D721Med (cell line): Measurements from ENCODE around the gene CPTP.
"Not testable (repeated sequence)": the region's sequence is repeated elsewhere in the genome, so short reads cannot be mapped to it uniquely, and the experiment has no call there.

Experiments used
- DNase-seq: peaks from one replicate; pipeline ENCODE4 v3.0.0; 2011; ENCODE audit warnings: low spot score; ENCODE audit not compliant: insufficient read length
- FAIRE-seq: peaks from 2 replicates; lab custom pipeline; 2011; peaks lifted over from hg19 to GRCh38; lab: Jason Lieb, UNC
- TF ChIP-seq, protein P1 (sequence below): IDR thresholded peaks from 2 replicates; pipeline ENCODE4 v1.5.1; 2012; ENCODE audit warnings: mild to moderate bottlenecking, control low read depth; ENCODE audit not compliant: insufficient read depth; ENCODE audit errors: missing control alignments

CPTP gene

GRCh38 chr1:1366699-1367066 lies 42.1 kb downstream of the CPTP start:
- no peak for DNase-seq
- FAIRE-seq: no peak
- TF ChIP-seq, protein P1, sequence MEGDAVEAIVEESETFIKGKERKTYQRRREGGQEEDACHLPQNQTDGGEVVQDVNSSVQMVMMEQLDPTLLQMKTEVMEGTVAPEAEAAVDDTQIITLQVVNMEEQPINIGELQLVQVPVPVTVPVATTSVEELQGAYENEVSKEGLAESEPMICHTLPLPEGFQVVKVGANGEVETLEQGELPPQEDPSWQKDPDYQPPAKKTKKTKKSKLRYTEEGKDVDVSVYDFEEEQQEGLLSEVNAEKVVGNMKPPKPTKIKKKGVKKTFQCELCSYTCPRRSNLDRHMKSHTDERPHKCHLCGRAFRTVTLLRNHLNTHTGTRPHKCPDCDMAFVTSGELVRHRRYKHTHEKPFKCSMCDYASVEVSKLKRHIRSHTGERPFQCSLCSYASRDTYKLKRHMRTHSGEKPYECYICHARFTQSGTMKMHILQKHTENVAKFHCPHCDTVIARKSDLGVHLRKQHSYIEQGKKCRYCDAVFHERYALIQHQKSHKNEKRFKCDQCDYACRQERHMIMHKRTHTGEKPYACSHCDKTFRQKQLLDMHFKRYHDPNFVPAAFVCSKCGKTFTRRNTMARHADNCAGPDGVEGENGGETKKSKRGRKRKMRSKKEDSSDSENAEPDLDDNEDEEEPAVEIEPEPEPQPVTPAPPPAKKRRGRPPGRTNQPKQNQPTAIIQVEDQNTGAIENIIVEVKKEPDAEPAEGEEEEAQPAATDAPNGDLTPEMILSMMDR: no peak

- TF ChIP-seq, protein P1: no peak
- FAIRE-seq (no peak), DNase-seq (no peak)
Measured at GRCh38 chr1:1367315-1367714, 42.7 kb downstream of the CPTP start.

DNA sequence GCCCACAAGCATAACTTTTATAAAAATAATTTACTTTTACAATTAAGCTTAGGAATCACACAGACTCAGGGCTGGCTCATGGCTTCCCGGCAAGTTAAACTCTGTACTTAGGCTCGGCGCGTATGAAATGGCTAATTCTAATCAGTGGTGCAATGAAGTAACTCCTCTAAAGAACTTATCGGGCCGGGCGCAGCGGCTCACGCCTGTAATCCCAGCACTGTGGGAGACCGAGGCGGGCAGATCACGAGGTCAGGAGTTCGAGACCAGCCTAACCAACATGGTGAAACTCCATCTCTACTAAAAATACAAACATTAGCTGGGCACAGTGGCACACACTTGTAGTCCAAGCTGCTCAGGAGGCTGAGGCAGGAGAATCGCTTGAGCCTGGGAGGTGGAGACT lies 45.5 kb downstream of the CPTP start:
- DNase-seq, FAIRE-seq: not testable (repeated sequence)

DNA sequence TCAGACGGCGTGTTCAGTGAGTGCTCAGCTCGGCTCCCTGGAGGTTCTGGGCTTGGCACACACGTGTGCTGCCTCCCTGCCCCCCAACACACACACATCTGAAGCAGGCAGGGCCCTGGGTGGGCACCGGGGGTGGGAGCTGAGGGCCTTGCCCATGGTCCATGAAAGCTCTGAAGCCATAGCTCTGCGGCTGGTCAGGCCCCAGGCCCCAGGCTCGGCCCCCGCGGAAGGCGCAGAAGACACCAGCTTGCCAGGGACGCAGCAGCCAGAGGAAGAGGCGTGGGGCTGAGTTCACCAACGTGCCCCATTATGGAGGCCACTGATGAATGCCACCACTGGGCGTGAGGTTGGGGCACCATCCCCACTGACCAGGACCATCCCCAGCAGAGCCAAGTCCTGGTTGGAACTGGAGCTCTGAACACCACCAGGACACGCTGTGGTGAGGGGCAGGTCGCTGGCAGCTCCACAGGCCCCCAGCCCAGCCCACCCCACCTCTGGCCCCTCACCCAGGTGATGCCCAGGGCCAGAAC lies 46.2 kb downstream of the CPTP start:
- no peak for FAIRE-seq
- no peak for DNase-seq
- TF ChIP-seq, protein P1: no peak

DNA sequence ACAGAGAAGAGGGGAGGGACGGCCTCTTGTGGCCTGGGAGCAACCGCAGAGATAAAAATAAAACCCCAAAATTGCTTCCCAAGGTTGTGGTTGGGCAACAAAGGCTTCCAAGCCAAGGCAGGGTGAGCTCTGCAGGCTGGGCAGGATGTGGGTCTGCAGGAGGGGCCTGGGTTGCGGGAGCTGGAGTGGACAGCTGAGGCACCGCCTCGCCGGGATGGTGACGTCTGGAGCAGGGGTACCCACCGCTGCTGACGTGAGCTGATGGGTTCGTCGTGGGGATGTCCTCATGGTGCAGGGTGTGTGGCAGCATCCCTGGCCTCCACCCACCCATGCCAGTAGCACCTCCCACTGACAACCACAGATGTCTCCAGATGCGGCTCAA lies 46.8 kb downstream of the CPTP start:
- TF ChIP-seq, protein P1: no peak
- DNase-seq: no peak
- no peak for FAIRE-seq

DNA sequence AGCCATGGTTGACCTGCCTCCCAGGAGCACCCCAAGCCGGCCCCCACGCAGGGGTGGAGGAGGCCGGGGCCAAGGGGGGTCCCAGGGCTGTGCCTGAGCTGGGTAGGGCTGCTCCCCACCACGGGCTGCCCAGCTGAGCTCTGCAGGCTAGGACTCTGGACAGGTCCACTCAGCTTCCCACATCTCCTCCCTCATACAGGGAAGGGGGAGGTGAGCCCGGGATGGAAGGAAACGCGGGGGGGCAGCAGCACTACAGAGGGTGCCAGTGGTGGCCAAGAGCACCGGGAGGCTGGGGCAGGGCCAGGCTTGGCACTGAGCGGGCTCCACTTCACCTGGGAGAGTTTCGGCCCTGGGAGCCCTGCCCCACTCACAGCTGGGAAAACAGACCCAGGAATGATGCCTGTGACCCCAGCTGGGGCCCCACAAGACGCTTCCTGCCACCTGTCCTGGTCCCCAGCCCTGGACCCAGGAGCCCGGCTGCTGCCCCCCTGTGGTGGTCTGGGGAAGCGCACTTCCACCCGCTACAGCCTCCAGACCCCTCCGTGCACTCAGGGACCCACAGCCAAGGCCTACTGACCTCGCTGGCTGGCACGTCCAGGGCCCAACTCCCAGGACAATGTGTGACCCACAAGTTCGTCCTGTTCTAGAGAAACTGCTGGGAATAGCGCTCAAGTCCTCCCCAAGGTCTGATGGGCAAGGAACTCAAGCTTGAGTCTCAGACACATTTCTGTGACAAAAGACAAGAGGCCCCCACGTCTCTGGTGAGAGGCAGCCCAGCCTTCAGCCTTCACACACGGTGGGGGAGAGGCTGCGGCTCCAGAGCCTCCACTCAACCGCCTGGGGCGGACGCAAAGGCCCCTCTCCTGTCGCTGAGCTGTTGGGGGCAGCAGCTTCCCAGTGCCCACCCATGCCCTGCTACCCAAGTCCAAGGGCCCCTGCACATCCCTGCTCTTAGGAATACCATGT lies 47.4 kb downstream of the CPTP start:
- FAIRE-seq (no peak), DNase-seq (no peak)
- TF ChIP-seq, protein P1: peak; percentile 63

- DNase-seq: no peak
- TF ChIP-seq, protein P1: no peak
- no peak for FAIRE-seq
Measured at GRCh38 chr1:1373051-1373814, 48.6 kb downstream of the CPTP start.
